GM18867 (cell line): ENCODE measurements around the gene DAGLA.
"Not testable (repeated sequence)": the region's sequence is repeated elsewhere in the genome, so short reads cannot be mapped to it uniquely, and the experiment has no call there.

Source experiments
- ATAC-seq: cut with Tn5 transposase; IDR thresholded peaks from one replicate; pipeline ENCODE4 v1.9.1; 2021; ENCODE audit warnings: mild to moderate bottlenecking, moderate library complexity; ENCODE audit not compliant: unreplicated experiment

Gene DAGLA

GRCh38 chr11:61666684-61667297, 13.4 kb upstream of the DAGLA start:
- no peak for ATAC-seq

GRCh38 chr11:61667684-61668305, 12.4 kb upstream of the DAGLA start:
- ATAC-seq, result no peak

- no peak for ATAC-seq
Observed at GRCh38 chr11:61669417-61669816, 10.8 kb upstream of the DAGLA start.

GRCh38 chr11:61670626-61671025, 9.6 kb upstream of the DAGLA start:
- ATAC-seq, result no peak

- ATAC-seq, result no peak
Observed at GRCh38 chr11:61671527-61671926, 8.7 kb upstream of the DAGLA start.

GRCh38 chr11:61673946-61674467, 6.2 kb upstream of the DAGLA start:
- ATAC-seq, result not testable (repeated sequence)

GRCh38 chr11:61675826-61676225, 4.4 kb upstream of the DAGLA start:
- no peak for ATAC-seq

- no peak for ATAC-seq
Observed at GRCh38 chr11:61679296-61679695, 895 bp upstream of the DAGLA start.

- no peak for ATAC-seq
Observed at GRCh38 chr11:61680622-61681221, 531 bp downstream of the DAGLA start.

GRCh38 chr11:61682093-61682732, 2.0 kb downstream of the DAGLA start:
- no peak for ATAC-seq

- ATAC-seq, result no peak
Observed at GRCh38 chr11:61682906-61683675, 2.9 kb downstream of the DAGLA start.

- no peak for ATAC-seq
Observed at GRCh38 chr11:61683961-61684869, 4.0 kb downstream of the DAGLA start.

- ATAC-seq, result no peak
Observed at GRCh38 chr11:61684870-61685616, 4.9 kb downstream of the DAGLA start.

GRCh38 chr11:61685617-61685967, 5.4 kb downstream of the DAGLA start:
- ATAC-seq, result no peak

GRCh38 chr11:61686066-61686465, 5.9 kb downstream of the DAGLA start:
- ATAC-seq, result no peak

- no peak for ATAC-seq
Observed at GRCh38 chr11:61686469-61686868, 6.3 kb downstream of the DAGLA start.

GRCh38 chr11:61687420-61687819, 7.2 kb downstream of the DAGLA start:
- no peak for ATAC-seq

GRCh38 chr11:61688365-61689163, 8.4 kb downstream of the DAGLA start:
- ATAC-seq, result no peak

- no peak for ATAC-seq
Observed at GRCh38 chr11:61689164-61689496, 8.9 kb downstream of the DAGLA start.
